HepG2 (cell line): ENCODE measurements around the gene TIMM13.

ENCODE experiments used
- CHCHD3 ChIP-seq: sonication (generic); formaldehyde crosslinking; IDR thresholded peaks from 2 replicates; pipeline ENCODE4 v1.8.0; 2022; ENCODE audit warnings: mild to moderate bottlenecking, missing genetic modification reagents, moderate library complexity
- CTCF ChIP-seq: sonication (generic); formaldehyde crosslinking; IDR thresholded peaks from 2 replicates; pipeline ENCODE4 v1.5.0; 2020; ENCODE audit warnings: mild to moderate bottlenecking, missing genetic modification reagents, moderate library complexity
- GATAD2A ChIP-seq: IDR thresholded peaks from 2 replicates; pipeline ENCODE4 v1.6.1; 2016
- MTA1 ChIP-seq: sonication (generic); formaldehyde crosslinking; IDR thresholded peaks from 2 replicates; pipeline ENCODE4 v1.4.0; 2020; ENCODE audit warnings: missing genetic modification reagents, mild to moderate bottlenecking, borderline replicate concordance
- POLR2A ChIP-seq, 2 experiments: IDR thresholded peaks; 2 replicates each; pipeline ENCODE4 v1.6.1; 2011; ENCODE audit warnings: low read depth in 2 of 2, low read length in 2 of 2, mild to moderate bottlenecking in 1 of 2, moderate library complexity in 1 of 2; ENCODE audit not compliant: insufficient read depth in 1 of 2
- ZNF17 ChIP-seq: sonication (generic); formaldehyde crosslinking; IDR thresholded peaks from 2 replicates; pipeline ENCODE4 v1.5.0; 2020; ENCODE audit warnings: mild to moderate bottlenecking, missing genetic modification reagents
- ZNF570 ChIP-seq: sonication (generic); formaldehyde crosslinking; IDR thresholded peaks from 2 replicates; pipeline ENCODE4 v1.4.0; 2020; ENCODE audit warnings: mild to moderate bottlenecking, missing genetic modification reagents, borderline replicate concordance
- ZNF629 ChIP-seq: sonication (generic); formaldehyde crosslinking; conservative IDR thresholded peaks from 2 replicates; pipeline ENCODE4 v1.5.0; 2020; ENCODE audit warnings: missing genetic modification reagents
- TF ChIP-seq, protein P1 (sequence below), 2 experiments: sonication (generic) in 1 of 2; formaldehyde crosslinking in 1 of 2; IDR thresholded peaks; 2 replicates each; pipeline versions ENCODE4 v1.5.1 to v1.6.1; 2011 to 2020; ENCODE audit warnings: borderline replicate concordance in 1 of 2, low read depth in 1 of 2, low read length in 1 of 2, mild to moderate bottlenecking in 1 of 2, missing genetic modification reagents in 1 of 2, moderate library complexity in 1 of 2

DNA sequence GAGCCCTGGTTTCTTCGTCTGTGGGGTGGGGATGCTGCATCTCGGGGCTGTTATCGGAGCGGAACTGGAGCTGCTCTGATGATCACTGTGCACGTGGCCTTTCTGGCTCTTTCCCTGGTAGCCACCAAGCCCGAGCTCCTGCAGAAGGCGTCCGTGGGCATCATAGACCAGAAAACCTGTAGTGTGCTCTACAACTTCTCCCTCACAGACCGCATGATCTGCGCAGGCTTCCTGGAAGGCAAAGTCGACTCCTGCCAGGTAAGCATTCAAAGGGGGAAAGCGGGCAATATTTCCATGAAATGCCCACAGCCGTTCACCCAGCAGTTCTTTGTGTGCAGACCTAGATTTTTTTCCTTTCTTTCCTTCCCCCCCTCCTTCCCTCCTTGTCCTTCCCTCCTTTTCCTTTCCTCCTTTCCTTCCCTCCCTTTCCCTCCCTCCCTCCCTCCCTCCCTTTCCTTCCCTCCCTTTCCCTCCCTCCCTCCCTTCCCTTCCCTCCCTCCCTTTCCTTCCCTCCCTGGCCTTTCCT lies 9.4 kb downstream of the TIMM13 start:
- TF ChIP-seq, protein P1, sequence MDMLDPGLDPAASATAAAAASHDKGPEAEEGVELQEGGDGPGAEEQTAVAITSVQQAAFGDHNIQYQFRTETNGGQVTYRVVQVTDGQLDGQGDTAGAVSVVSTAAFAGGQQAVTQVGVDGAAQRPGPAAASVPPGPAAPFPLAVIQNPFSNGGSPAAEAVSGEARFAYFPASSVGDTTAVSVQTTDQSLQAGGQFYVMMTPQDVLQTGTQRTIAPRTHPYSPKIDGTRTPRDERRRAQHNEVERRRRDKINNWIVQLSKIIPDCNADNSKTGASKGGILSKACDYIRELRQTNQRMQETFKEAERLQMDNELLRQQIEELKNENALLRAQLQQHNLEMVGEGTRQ (IDR thresholded peaks at IDR 0.05; ENCODE audit: low read depth, low read length): no peak
- TF ChIP-seq, protein P1 (CRISPR knock-in tag; IDR thresholded peaks at IDR 0.05; ENCODE audit: borderline replicate concordance): no peak
- TF ChIP-seq ZNF629 (CRISPR knock-in tag) (no peak), POLR2A (IDR thresholded peaks at IDR 0.05; ENCODE audit: insufficient read depth in 1 of 2, low read depth in 2 of 2, low read length in 2 of 2) (0 out of 4 replicates have a peak, but pooled peaks of 1 of the 2 experiments have one; percentile 27), ZNF570 (no peak), CTCF (no peak), MTA1 (CRISPR knock-in tag) (no peak), CHCHD3 (CRISPR knock-in tag) (no peak), ZNF17 (CRISPR knock-in tag) (no peak), GATAD2A (CRISPR knock-in tag) (no peak)
